Measurements from ENCODE around the gene GAS7.

DNA sequence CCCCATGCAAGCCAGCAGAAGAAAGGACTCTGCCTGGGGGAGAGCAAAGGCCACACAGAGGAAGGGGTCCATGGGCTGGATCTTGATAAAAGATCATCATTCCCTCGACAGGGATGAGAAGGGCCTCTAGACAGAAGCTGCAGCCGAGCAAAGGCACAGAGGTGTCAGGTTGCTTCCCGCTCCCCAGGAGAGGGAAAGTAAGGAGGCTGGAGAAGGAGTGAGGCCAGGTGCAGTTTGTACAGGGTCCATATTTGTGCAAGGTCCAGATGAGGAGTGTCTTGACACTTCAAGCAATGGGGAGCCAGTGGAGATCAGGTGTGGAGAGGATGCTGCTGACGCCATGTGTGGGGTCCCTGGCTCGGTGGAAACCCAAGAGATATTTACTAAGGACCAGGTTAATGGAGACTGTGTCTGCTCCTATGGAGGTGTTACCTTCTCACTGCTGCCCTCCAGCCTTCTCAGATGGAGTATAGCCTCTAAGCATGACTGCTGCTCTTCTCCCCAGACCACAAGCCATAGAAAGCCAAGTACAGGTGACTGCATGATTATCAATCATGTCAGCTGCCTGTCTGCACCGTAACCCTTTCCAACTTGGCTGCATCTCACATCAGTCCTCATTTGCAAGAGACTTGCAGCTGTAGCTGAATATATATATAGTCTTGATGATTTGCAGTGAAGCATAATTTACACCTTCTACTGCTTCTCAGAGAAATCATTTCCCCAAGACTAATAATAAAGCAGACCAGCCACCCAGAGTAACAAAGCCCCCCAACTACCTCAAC, 21.1 kb downstream of the GAS7 start:
- TF ChIP-seq, protein P1, sequence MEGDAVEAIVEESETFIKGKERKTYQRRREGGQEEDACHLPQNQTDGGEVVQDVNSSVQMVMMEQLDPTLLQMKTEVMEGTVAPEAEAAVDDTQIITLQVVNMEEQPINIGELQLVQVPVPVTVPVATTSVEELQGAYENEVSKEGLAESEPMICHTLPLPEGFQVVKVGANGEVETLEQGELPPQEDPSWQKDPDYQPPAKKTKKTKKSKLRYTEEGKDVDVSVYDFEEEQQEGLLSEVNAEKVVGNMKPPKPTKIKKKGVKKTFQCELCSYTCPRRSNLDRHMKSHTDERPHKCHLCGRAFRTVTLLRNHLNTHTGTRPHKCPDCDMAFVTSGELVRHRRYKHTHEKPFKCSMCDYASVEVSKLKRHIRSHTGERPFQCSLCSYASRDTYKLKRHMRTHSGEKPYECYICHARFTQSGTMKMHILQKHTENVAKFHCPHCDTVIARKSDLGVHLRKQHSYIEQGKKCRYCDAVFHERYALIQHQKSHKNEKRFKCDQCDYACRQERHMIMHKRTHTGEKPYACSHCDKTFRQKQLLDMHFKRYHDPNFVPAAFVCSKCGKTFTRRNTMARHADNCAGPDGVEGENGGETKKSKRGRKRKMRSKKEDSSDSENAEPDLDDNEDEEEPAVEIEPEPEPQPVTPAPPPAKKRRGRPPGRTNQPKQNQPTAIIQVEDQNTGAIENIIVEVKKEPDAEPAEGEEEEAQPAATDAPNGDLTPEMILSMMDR (IDR thresholded peaks at IDR 0.05; ENCODE audit: low read length) = no peak
- no peak for TF ChIP-seq EZH2 (IDR thresholded peaks at IDR 0.05; ENCODE audit: borderline replicate concordance, low read length)
